CD8-positive, alpha-beta memory T cell (primary cell): ENCODE data around the gene EPS8L1. TPM values are rescaled to one million over a fixed set of nuclear protein-coding genes. Genes with fewer than 3 reads are reported as not detected.
A peak's percentile ranks its signal among the peaks of the same experiment; 100 is the strongest.

Experiments used
- CTCF ChIA-PET: fragments of 350-600 bp; sonication (Branson Sonifier 250); formaldehyde crosslinking; loops from one replicate; lab custom pipeline; 2021; ENCODE audit warnings: antibody characterized with exemption; lab: Charles Lee
- POLR2A ChIA-PET: fragments of 350-600 bp; sonication (Branson Sonifier 250); formaldehyde crosslinking; loops from one replicate; lab custom pipeline; 2021; ENCODE audit warnings: antibody characterized with exemption; lab: Charles Lee
- DNase-seq, 5 donors: peaks; one replicate each; pipeline versions ENCODE4 v3.0.0 to v3.0.0-alpha.2; 2020 to 2022; ENCODE audit warnings: mixed read lengths in 1 of 5
- H3K27ac ChIP-seq: one replicate; pipeline ENCODE4 v1.7.0; 2013; ENCODE audit warnings: low read depth, mild to moderate bottlenecking, low read length, moderate library complexity
- H3K27me3 ChIP-seq: 2 replicates; pipeline ENCODE4 v1.7.0; 2013; ENCODE audit warnings: low read length, mild to moderate bottlenecking; ENCODE audit not compliant: insufficient read depth, poor library complexity, severe bottlenecking
- H3K36me3 ChIP-seq: 2 replicates; pipeline ENCODE4 v1.7.0; 2013; ENCODE audit warnings: mild to moderate bottlenecking, low read length, moderate library complexity; ENCODE audit not compliant: insufficient read depth
- H3K4me1 ChIP-seq: 2 replicates; pipeline ENCODE4 v1.7.0; 2013; ENCODE audit warnings: mild to moderate bottlenecking, low read length, moderate library complexity; ENCODE audit not compliant: insufficient read depth
- H3K4me3 ChIP-seq: 2 replicates; pipeline ENCODE4 v1.7.0; 2013; ENCODE audit warnings: mild to moderate bottlenecking, low read length
- H3K9me3 ChIP-seq: 2 replicates; pipeline ENCODE4 v1.7.0; 2013; ENCODE audit warnings: mild to moderate bottlenecking, low read length
- H3K27ac Mint-ChIP-seq, 8 donors: one replicate each; pipeline ENCODE4 v1.8.0; 2020 to 2021; ENCODE audit warnings: mixed read lengths in 8 of 8, mild to moderate bottlenecking in 6 of 8, inconsistent platforms in 3 of 8, moderate library complexity in 3 of 8
- H3K27me3 Mint-ChIP-seq, 2 donors: one replicate each; pipeline ENCODE4 v1.8.0; 2020 to 2021; ENCODE audit warnings: mixed read lengths in 2 of 2, mild to moderate bottlenecking in 1 of 2, moderate library complexity in 1 of 2
- H3K36me3 Mint-ChIP-seq, 3 donors: one replicate each; pipeline ENCODE4 v1.8.0; 2020 to 2021; ENCODE audit warnings: mixed read lengths in 3 of 3, inconsistent platforms in 1 of 3, mild to moderate bottlenecking in 1 of 3
- H3K4me1 Mint-ChIP-seq, 3 donors: one replicate each; pipeline ENCODE4 v1.8.0; 2020 to 2021; ENCODE audit warnings: mixed read lengths in 3 of 3, inconsistent platforms in 1 of 3, mild to moderate bottlenecking in 1 of 3
- H3K4me3 Mint-ChIP-seq, 7 donors: one replicate each; pipeline ENCODE4 v1.8.0; 2020 to 2021; ENCODE audit warnings: mixed read lengths in 7 of 7, mild to moderate bottlenecking in 6 of 7, moderate library complexity in 4 of 7, inconsistent platforms in 2 of 7
- H3K9me3 Mint-ChIP-seq, 5 donors: one replicate each; pipeline ENCODE4 v1.8.0; 2020 to 2022; ENCODE audit warnings: mixed read lengths in 5 of 5, mild to moderate bottlenecking in 3 of 5, moderate library complexity in 2 of 5, inconsistent platforms in 1 of 5
- polyA plus RNA-seq: library from polyadenylated mRNA; unstranded; fragments of 300-500 nt; fragmentation: Illumina TruSeq; gene quantifications from one replicate; pipeline ENCODE4 v1.2.3, GENCODE V29; 2021
- total RNA-seq, 2 experiments: library from RNA; stranded (reverse); gene quantifications; one replicate each; pipeline ENCODE4 v1.2.3, GENCODE V29; 2021

The EPS8L1 gene
- total and polyA plus RNA-seq, 3 experiments from 2014 or later = 0.27 to 0.74 (median 0.28) TPM

DNA sequence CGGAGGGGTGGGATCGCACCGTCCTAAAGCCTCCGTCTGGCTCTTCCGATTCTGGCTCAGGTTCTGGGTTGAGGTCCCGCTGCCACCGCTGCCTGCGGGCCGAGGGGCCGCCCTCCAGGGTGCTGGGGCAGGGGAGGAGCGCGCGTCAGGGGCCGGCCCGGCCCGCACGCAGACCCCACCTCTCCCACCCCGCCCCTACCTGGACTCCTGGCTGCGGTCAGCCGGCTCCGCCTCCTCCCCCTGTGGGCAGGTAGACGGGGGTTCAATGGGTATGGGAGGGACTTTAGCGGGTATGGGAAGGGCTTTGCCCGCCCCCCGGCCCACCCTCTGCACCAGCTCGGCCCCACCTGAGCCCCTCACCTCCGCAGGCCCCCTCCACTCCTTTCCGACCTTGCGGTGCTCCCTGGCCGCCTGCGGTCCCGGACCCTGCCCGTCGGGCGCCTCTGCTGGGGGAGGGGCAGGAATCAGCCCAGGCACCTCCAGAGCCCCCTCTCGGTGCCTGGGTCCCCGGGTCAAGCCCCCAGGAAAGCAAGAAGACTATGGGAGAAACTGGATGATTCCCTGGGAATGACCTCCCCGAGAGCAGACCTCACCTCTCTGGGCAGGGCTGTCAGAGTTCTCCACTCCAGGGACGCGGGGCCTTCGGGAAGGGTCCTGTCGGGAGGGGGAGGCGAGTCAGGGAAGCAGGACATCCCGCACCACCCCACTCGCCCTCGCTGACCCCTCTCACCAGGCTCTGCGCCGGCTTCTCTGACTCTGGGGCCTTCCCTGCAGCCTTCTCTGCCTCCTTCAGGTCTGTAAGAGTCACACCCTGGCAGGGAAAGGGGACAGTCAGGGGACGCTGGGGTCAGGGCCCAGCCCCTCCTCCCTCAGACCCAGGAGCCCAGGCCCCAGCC is 17.0 kb downstream of the EPS8L1 start:
- Mint-ChIP-seq H3K27me3 (peaks cover 20 to 23% of the 10 kb centered on the region in 2 donors), H3K27ac (no peak overlapping the region), H3K36me3 (peaks cover 6 to 25% (median 7%) of the 10 kb centered on the region in 3 donors), H3K9me3 (peaks cover 0 to 3% (median 0%) of the 10 kb centered on the region in 5 donors), H3K4me1 (peaks cover 8 to 20% (median 16%) of the 10 kb centered on the region in 3 donors), H3K4me3 (no peak overlapping the region)
- H3K27ac ChIP-seq = no peak overlapping the region
- DNase-seq = peak in 1 of 5 donors; percentile 30
- H3K27me3 ChIP-seq = peaks cover 6% of the 10 kb centered on the region
- no peaks in the 10 kb centered on the region for H3K9me3 ChIP-seq
- no peaks in the 10 kb centered on the region for H3K36me3 ChIP-seq
- peaks cover 9% of the 10 kb centered on the region for H3K4me1 ChIP-seq
- ChIA-PET CTCF (no interaction called here), POLR2A (no interaction called here)
- H3K4me3 ChIP-seq = no peak overlapping the region

DNA sequence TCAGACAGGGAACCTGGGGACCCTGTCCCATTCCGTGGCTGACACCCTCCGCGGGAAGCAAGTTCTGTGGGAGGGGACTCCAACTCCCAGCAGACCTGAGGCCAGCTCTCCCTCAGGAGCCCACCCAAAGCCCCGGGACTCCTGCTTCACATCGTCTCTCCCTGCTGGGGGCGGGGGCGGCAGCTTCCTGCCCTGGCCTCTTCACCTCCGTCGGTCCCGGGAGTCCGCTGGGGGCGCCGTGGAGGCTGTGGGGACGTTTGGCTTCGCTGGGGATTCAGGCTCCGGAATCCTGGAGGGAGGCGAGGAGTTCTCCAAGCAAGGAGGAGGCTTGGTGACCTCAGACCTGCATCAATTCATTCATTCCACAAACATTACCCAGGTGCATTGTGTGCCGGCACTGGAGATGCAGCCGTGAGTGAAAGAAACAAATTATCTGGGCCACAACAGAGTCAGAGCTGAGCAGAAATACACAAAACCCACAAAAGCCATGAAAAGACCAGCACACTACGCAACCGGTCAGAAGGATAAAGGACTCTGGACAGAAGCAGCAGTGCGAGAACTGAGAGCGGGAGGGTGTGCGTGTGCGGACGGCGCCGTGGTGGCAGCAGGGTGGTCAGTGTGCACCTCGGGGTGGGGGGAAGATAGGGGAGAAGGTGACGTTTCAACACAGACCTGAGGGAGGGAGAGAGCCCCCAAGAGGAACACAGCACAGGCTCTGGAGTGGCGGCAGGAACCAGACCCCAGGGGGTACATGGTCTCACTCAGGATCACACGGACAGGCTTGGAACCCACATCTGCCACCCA is 19.0 kb downstream of the EPS8L1 start:
- CTCF ChIA-PET = no interaction called here
- Mint-ChIP-seq H3K36me3 (peaks cover 3 to 37% (median 4%) of the 10 kb centered on the region in 3 donors), H3K4me3 (no peak overlapping the region), H3K9me3 (no peaks in the 10 kb centered on the region), H3K4me1 (peaks cover under 1 to 2% (median under 1%) of the 10 kb centered on the region in 3 donors), H3K27ac (no peak overlapping the region), H3K27me3 (peaks cover 3 to 4% of the 10 kb centered on the region in 2 donors)
- Histone ChIP-seq H3K27ac (no peak overlapping the region), H3K36me3 (peaks cover 7% of the 10 kb centered on the region), H3K9me3 (no peaks in the 10 kb centered on the region), H3K4me1 (no peaks in the 10 kb centered on the region), H3K27me3 (no peaks in the 10 kb centered on the region), H3K4me3 (no peak overlapping the region)
- DNase-seq = peak in 1 of 5 donors; percentile 42
- POLR2A ChIA-PET = interaction anchor here (0.6 kb wide), 1 partner anchor 96 kb away, joined by 5 read pairs; no protein-coding TSS in a partner anchor

DNA sequence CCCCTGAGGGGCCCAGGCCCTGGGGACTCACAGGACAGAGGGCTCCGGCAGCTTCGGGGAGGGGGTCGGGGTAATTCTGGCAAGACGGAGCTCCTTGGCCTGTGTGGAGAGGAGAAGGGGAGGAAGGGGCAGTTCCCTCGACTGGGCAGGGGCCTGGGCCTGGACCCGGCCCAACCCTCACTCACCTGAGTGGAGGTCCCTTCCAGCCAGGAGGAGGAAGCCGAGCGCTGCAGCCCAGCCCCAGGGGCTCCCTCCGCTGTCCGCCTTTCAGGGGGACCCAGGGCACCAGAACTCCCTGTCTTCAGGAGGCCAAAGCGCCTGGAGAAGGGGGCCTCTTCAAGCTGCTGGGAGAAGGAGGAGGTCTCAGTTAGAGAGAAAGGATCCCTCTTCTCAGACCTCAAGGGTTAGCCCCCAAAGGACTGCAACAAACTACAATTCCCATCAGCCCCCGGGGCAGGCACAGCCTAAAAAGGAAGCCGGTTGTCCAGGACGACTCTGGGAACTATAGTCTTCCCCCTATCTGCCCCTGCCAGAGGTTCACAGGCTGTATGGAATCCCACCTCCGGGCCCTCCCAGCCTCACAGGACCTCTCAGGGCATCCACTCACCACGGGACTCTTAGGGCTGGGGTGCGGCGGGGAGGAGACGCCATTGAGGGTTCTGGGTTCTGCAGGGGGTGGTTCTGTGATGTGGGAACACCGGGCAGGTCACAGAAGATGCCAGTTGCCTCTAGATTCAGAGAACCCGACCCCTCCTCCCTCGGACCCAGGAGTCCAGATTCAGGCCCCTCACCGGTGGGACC is 19.8 kb downstream of the EPS8L1 start:
- peak in 1 of 5 donors; percentile 33 for DNase-seq
- peaks cover 0 to 2% (median 0%) of the 10 kb centered on the region in 3 donors for H3K4me1 Mint-ChIP-seq
- peaks cover 2 to 39% (median 3%) of the 10 kb centered on the region in 3 donors for H3K36me3 Mint-ChIP-seq
- H3K27ac ChIP-seq = no peak overlapping the region
- no peaks in the 10 kb centered on the region for H3K4me1 ChIP-seq
- POLR2A ChIA-PET = no interaction called here
- H3K27ac Mint-ChIP-seq = no peak overlapping the region
- no peaks in the 10 kb centered on the region for H3K27me3 ChIP-seq
- CTCF ChIA-PET = no interaction called here
- H3K4me3 Mint-ChIP-seq = no peak overlapping the region
- peaks cover 0 to 3% of the 10 kb centered on the region in 2 donors for H3K27me3 Mint-ChIP-seq
- no peaks in the 10 kb centered on the region for H3K9me3 ChIP-seq
- peaks cover 8% of the 10 kb centered on the region for H3K36me3 ChIP-seq
- no peak overlapping the region for H3K4me3 ChIP-seq
- H3K9me3 Mint-ChIP-seq = no peaks in the 10 kb centered on the region

- H3K27ac Mint-ChIP-seq = no peak overlapping the region
- Histone ChIP-seq H3K4me1 (no peaks in the 10 kb centered on the region), H3K9me3 (no peaks in the 10 kb centered on the region), H3K36me3 (peaks cover 8% of the 10 kb centered on the region), H3K4me3 (no peak overlapping the region), H3K27me3 (no peaks in the 10 kb centered on the region), H3K27ac (no peak overlapping the region)
- POLR2A ChIA-PET = no interaction called here
- peak in 1 of 5 donors; percentile 32 for DNase-seq
- H3K9me3 Mint-ChIP-seq = no peaks in the 10 kb centered on the region
- H3K4me3 Mint-ChIP-seq = no peak overlapping the region
- H3K27me3 Mint-ChIP-seq = peaks cover 0 to 2% of the 10 kb centered on the region in 2 donors
- H3K36me3 Mint-ChIP-seq = peaks cover 0 to 36% (median 3%) of the 10 kb centered on the region in 3 donors
- H3K4me1 Mint-ChIP-seq = peaks cover 0 to 2% (median 0%) of the 10 kb centered on the region in 3 donors
- CTCF ChIA-PET = no interaction called here
Measured at GRCh38 chr19:55096061-55096701, 20.5 kb downstream of the EPS8L1 start.

GRCh38 chr19:55097864-55098715 is 22.4 kb downstream of the EPS8L1 start:
- H3K27ac ChIP-seq = no peak overlapping the region
- ChIA-PET CTCF (interaction anchor here (2.4 kb wide), 1 partner anchor 9 kb away, joined by 10 read pairs; no protein-coding TSS in a partner anchor), POLR2A (no interaction called here)
- H3K4me1 ChIP-seq = no peaks in the 10 kb centered on the region
- H3K4me3 ChIP-seq = no peak overlapping the region
- Mint-ChIP-seq H3K27me3 (peaks cover 0 to 2% of the 10 kb centered on the region in 2 donors), H3K36me3 (peaks cover 8 to 44% (median 8%) of the 10 kb centered on the region in 3 donors), H3K4me3 (no peak overlapping the region), H3K4me1 (peaks cover 0 to 2% (median 0%) of the 10 kb centered on the region in 3 donors), H3K9me3 (no peaks in the 10 kb centered on the region), H3K27ac (peak overlapping the region in 1 of 8 donors; percentile 50)
- H3K9me3 ChIP-seq = no peaks in the 10 kb centered on the region
- peak in 1 of 5 donors; percentile 36 for DNase-seq
- peaks cover 12% of the 10 kb centered on the region for H3K36me3 ChIP-seq
- H3K27me3 ChIP-seq = no peaks in the 10 kb centered on the region

GRCh38 chr19:55098716-55099556 is 23.3 kb downstream of the EPS8L1 start:
- H3K4me1 ChIP-seq = no peaks in the 10 kb centered on the region
- peak in 1 of 5 donors; percentile 37 for DNase-seq
- H3K36me3 ChIP-seq = peaks cover 17% of the 10 kb centered on the region
- H3K4me3 Mint-ChIP-seq = no peak overlapping the region
- H3K9me3 ChIP-seq = no peaks in the 10 kb centered on the region
- ChIA-PET CTCF (interaction anchor here (2.4 kb wide), 1 partner anchor 10 kb away, joined by 10 read pairs; no protein-coding TSS in a partner anchor), POLR2A (no interaction called here)
- H3K27me3 Mint-ChIP-seq = peaks cover 0 to 2% of the 10 kb centered on the region in 2 donors
- H3K9me3 Mint-ChIP-seq = no peaks in the 10 kb centered on the region
- no peak overlapping the region for H3K27ac Mint-ChIP-seq
- H3K27me3 ChIP-seq = no peaks in the 10 kb centered on the region
- no peak overlapping the region for H3K4me3 ChIP-seq
- peaks cover 0 to 2% (median 0%) of the 10 kb centered on the region in 3 donors for H3K4me1 Mint-ChIP-seq
- no peak overlapping the region for H3K27ac ChIP-seq
- H3K36me3 Mint-ChIP-seq = peaks cover 8 to 50% (median 9%) of the 10 kb centered on the region in 3 donors
